GM20000 (cell line): ENCODE data around the gene TMEM107.

Experiments
- DNase-seq: peaks from one replicate; pipeline ENCODE4 v3.0.0; 2012; ENCODE audit warnings: low spot score
- TF ChIP-seq, protein P1 (sequence below): IDR thresholded peaks from 2 replicates; pipeline ENCODE4 v1.5.1; 2012; ENCODE audit warnings: mild to moderate bottlenecking, control low read depth; ENCODE audit errors: extremely low read depth, missing control alignments

The TMEM107 gene

GRCh38 chr17:8176197-8176940 lies at the start of gene TMEM107:
Gene TMEM107 (minus strand): TSS chr17:8176380. CDS start chr17:8176286, 94 bp downstream.
- TF ChIP-seq, protein P1, sequence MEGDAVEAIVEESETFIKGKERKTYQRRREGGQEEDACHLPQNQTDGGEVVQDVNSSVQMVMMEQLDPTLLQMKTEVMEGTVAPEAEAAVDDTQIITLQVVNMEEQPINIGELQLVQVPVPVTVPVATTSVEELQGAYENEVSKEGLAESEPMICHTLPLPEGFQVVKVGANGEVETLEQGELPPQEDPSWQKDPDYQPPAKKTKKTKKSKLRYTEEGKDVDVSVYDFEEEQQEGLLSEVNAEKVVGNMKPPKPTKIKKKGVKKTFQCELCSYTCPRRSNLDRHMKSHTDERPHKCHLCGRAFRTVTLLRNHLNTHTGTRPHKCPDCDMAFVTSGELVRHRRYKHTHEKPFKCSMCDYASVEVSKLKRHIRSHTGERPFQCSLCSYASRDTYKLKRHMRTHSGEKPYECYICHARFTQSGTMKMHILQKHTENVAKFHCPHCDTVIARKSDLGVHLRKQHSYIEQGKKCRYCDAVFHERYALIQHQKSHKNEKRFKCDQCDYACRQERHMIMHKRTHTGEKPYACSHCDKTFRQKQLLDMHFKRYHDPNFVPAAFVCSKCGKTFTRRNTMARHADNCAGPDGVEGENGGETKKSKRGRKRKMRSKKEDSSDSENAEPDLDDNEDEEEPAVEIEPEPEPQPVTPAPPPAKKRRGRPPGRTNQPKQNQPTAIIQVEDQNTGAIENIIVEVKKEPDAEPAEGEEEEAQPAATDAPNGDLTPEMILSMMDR: no peak
- DNase-seq: peak; percentile 83

DNA sequence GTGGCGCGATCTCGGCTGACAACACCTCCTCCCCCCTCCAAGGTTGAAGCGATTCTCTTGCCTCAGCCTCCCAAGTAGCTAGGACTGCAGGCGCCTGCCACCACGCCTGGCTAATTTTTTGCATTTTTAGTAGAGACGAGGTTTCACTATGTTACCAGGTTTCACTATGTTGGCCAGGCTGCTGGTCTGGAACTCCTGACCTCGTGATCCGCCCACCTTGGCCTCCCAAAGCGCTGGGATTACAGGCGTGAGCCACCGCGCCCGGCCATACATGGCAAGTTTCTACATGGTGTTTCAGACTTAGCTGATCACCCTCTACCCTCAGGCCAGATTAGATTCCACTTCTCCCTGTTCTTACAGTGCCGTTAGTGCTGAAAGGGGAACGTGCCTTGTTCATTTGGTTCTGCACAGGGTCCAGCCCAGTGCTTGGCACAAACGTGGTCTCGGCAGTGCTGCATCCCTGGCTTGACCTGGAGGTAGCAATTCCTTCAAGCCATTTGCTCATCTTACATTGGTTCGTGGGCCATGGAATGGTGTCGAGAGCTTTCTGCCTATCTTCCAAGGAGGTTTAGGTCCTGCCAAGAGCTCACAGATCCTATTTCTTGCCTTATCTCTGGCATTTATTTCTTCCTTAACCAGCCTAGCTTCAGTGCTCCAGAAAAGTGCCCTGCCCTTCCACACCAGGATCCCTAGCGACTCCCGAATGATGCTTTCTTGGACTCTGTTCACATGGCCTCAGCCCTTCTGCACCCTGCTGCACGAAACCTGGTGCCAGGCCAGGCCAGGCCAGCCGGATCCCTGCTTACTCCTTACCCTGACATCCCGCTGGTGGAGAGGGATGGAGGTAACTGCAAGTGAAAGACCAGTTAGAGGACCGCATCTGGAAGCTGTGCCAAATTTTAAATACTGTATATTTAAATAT lies 49.0 kb upstream of the TMEM107 start:
- DNase-seq: no peak
- TF ChIP-seq, protein P1: no peak

- DNase-seq: peak; percentile 46
- TF ChIP-seq, protein P1: peak; percentile 24
Measured at GRCh38 chr17:8223356-8224126, 47.4 kb upstream of the TMEM107 start.

DNA sequence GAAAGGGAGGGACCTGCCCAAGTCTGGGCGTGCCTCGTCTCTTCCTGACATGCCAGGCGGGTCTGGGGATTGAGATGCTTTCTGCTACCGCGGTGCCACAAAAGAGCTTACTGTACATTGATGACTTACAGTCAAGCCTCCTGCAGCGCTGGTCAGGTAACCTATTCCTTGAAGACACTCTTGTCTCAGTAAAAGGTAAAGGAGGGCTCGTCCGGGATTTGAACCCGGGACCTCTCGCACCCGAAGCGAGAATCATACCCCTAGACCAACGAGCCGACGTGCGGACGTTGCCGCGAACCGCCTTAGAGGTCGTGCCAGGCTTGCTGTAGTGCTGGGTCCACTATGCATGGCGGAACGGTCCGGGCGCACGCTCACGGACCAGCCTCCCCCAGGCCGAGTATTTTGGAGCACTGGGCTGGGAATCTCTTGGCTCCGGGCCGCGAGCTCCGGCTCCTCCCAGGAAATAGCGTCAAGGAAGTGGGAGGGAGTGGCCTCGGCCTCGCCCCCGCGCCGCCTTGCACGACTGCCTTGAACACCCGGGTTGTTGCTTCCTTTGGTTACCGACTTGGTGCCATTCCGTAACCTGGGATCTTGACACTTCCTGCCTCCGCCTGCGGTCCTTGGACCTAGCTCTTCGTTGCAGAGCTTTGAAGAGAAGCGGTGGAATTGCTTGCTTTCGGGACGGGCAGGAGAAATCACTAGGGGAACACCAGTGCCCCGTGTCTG lies 46.6 kb upstream of the TMEM107 start:
- TF ChIP-seq, protein P1: no peak
- DNase-seq: peak; percentile 66

- DNase-seq: peak; percentile 56
- TF ChIP-seq, protein P1: no peak
Measured at GRCh38 chr17:8222380-8222629, 46.1 kb upstream of the TMEM107 start.

GRCh38 chr17:8221663-8222379 lies 45.6 kb upstream of the TMEM107 start:
- TF ChIP-seq, protein P1: no peak
- peak; percentile 49 for DNase-seq
